ENCODE measurements around the gene CHRM4.
A peak's percentile ranks its signal among the peaks of the same experiment; 100 is the strongest.

The CHRM4 gene

GRCh38 chr11:46420513-46420912, 28.9 kb upstream of the CHRM4 start:
- Histone ChIP-seq H3K27ac (ENCODE audit: low read length) (no peak overlapping the region), H3K4me3 (ENCODE audit: low read length) (no peak overlapping the region), H3K36me3 (ENCODE audit: insufficient read depth, low read depth, low read length) (peaks cover 30% of the 10 kb centered on the region), H3K4me1 (ENCODE audit: insufficient read depth, low read length) (peaks cover 2% of the 10 kb centered on the region; the same call in 1 of the 2 replicates), H3K9me3 (ENCODE audit: insufficient read depth, low read depth, low read length) (no peaks in the 10 kb centered on the region), H3K27me3 (ENCODE audit: insufficient read depth, low read length) (no peaks in the 10 kb centered on the region), H3K9ac (ENCODE audit: low read depth, low read length) (no peak overlapping the region)

- Histone ChIP-seq H3K36me3 (ENCODE audit: insufficient read depth, low read depth, low read length) (peaks cover 46% of the 10 kb centered on the region), H3K4me3 (ENCODE audit: low read length) (no peak overlapping the region), H3K9ac (ENCODE audit: low read depth, low read length) (no peak overlapping the region), H3K27ac (ENCODE audit: low read length) (no peak overlapping the region), H3K9me3 (ENCODE audit: insufficient read depth, low read depth, low read length) (no peaks in the 10 kb centered on the region), H3K4me1 (ENCODE audit: insufficient read depth, low read length) (peaks cover 2% of the 10 kb centered on the region; the same call in 1 of the 2 replicates), H3K27me3 (ENCODE audit: insufficient read depth, low read length) (no peaks in the 10 kb centered on the region)
Measured at GRCh38 chr11:46418751-46419150, 27.2 kb upstream of the CHRM4 start.

DNA sequence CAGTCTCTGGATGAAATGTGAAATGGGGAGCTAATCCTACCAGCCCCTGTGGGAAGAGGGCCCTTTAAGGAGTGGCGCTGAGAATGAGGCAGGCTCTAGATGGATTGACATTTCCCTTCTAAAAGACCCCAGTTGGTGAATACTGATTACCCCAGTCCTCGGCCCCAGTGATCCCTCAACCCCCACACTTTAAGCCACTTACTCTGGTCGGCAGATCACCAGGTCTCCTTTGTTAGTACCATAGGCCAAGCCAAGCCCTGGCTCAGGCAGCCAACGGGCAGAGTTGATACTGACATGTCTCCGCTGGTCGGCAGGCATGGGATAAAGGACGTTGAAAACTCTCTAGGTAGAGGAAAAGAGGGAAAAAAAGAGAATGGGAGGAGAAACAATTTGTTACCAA, 26.1 kb upstream of the CHRM4 start:
- H3K36me3 ChIP-seq (ENCODE audit: insufficient read depth, low read depth, low read length) = peaks cover 52% of the 10 kb centered on the region
- no peak overlapping the region for H3K4me3 ChIP-seq (ENCODE audit: low read length)
- H3K27ac ChIP-seq (ENCODE audit: low read length) = no peak overlapping the region
- H3K9ac ChIP-seq (ENCODE audit: low read depth, low read length) = peak overlapping the region; percentile 16; the same call in 1 of the 2 replicates
- H3K4me1 ChIP-seq (ENCODE audit: insufficient read depth, low read length) = peaks cover 2% of the 10 kb centered on the region; the same call in 1 of the 2 replicates
- no peaks in the 10 kb centered on the region for H3K27me3 ChIP-seq (ENCODE audit: insufficient read depth, low read length)
- H3K9me3 ChIP-seq (ENCODE audit: insufficient read depth, low read depth, low read length) = no peaks in the 10 kb centered on the region

DNA sequence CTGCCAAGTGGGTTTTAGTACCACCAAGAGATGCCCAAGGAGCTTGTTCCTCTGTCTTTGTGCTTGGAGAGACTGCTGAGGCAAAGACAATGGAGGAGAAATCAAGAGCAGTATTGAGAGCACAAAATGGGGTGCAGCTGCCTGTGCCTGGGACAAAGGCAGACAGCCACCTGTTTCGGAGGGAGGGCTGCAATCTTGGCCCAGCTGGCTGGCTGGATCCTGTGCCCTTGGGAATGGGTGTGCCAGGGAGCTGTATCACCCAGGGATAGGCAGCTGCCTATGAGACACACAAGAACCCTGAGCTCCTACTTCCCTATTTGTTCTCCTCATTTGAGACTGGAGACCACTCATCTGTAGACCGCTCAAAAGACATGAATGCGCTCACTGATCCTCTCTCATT, 23.3 kb upstream of the CHRM4 start:
- no peak overlapping the region for H3K9ac ChIP-seq (ENCODE audit: low read depth, low read length)
- H3K9me3 ChIP-seq (ENCODE audit: insufficient read depth, low read depth, low read length) = no peaks in the 10 kb centered on the region
- no peak overlapping the region for H3K27ac ChIP-seq (ENCODE audit: low read length)
- peaks cover 38% of the 10 kb centered on the region for H3K36me3 ChIP-seq (ENCODE audit: insufficient read depth, low read depth, low read length)
- H3K4me3 ChIP-seq (ENCODE audit: low read length) = no peak overlapping the region
- H3K27me3 ChIP-seq (ENCODE audit: insufficient read depth, low read length) = no peaks in the 10 kb centered on the region
- H3K4me1 ChIP-seq (ENCODE audit: insufficient read depth, low read length) = peaks cover 2% of the 10 kb centered on the region; the same call in 1 of the 2 replicates

DNA sequence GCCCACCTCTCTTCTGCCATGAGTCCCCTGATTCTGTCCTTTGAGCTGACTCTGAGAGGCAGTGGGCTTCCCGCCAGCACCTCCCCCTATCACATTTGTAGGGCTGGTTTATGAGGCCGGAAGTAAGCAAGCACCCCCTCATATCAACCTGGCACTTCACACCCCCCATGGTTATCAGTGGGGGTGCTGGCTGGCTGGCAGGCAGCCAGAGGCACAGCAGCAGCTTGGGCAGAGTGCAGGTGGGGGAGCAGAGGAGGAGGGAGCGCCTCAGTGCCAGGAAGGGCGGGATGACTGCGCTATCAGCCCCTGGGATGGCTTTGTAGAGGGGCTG, 22.9 kb upstream of the CHRM4 start:
- no peaks in the 10 kb centered on the region for H3K9me3 ChIP-seq (ENCODE audit: insufficient read depth, low read depth, low read length)
- peaks cover 2% of the 10 kb centered on the region; the same call in 1 of the 2 replicates for H3K4me1 ChIP-seq (ENCODE audit: insufficient read depth, low read length)
- no peak overlapping the region for H3K27ac ChIP-seq (ENCODE audit: low read length)
- H3K27me3 ChIP-seq (ENCODE audit: insufficient read depth, low read length) = no peaks in the 10 kb centered on the region
- peaks cover 43% of the 10 kb centered on the region for H3K36me3 ChIP-seq (ENCODE audit: insufficient read depth, low read depth, low read length)
- H3K4me3 ChIP-seq (ENCODE audit: low read length) = no peak overlapping the region
- no peak overlapping the region for H3K9ac ChIP-seq (ENCODE audit: low read depth, low read length)

GRCh38 chr11:46413760-46414465, 22.3 kb upstream of the CHRM4 start:
- Histone ChIP-seq H3K27ac (ENCODE audit: low read length) (no peak overlapping the region), H3K4me1 (ENCODE audit: insufficient read depth, low read length) (peaks cover 2% of the 10 kb centered on the region; the same call in 1 of the 2 replicates), H3K9ac (ENCODE audit: low read depth, low read length) (no peak overlapping the region), H3K27me3 (ENCODE audit: insufficient read depth, low read length) (no peaks in the 10 kb centered on the region), H3K36me3 (ENCODE audit: insufficient read depth, low read depth, low read length) (peaks cover 45% of the 10 kb centered on the region), H3K4me3 (ENCODE audit: low read length) (no peak overlapping the region), H3K9me3 (ENCODE audit: insufficient read depth, low read depth, low read length) (no peaks in the 10 kb centered on the region)

DNA sequence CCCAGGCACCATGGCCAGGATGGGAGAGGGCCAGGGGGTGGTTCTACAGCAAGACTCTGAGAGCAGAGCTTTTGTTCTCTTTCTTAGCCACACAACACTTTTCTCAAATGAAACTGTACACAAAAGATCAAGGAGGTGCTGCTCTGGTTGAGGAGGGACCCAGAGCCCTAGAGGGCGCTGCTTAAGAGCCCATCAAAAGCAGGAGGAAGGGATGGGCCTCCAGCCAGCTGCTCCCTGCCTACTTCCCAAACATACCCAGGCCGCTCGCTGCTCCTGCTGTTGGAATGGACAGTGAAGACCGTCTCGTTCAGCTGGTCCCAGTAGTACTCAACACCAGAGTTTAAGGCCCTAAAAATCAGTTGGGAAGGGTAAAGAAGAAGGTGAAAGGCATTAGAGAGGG, 18.4 kb upstream of the CHRM4 start:
- Histone ChIP-seq H3K4me3 (ENCODE audit: low read length) (no peak overlapping the region), H3K4me1 (ENCODE audit: insufficient read depth, low read length) (no peaks in the 10 kb centered on the region), H3K36me3 (ENCODE audit: insufficient read depth, low read depth, low read length) (peaks cover 46% of the 10 kb centered on the region), H3K9ac (ENCODE audit: low read depth, low read length) (no peak overlapping the region), H3K27me3 (ENCODE audit: insufficient read depth, low read length) (no peaks in the 10 kb centered on the region), H3K9me3 (ENCODE audit: insufficient read depth, low read depth, low read length) (no peaks in the 10 kb centered on the region), H3K27ac (ENCODE audit: low read length) (no peak overlapping the region)

GRCh38 chr11:46408407-46408986, 16.9 kb upstream of the CHRM4 start:
- Histone ChIP-seq H3K4me3 (ENCODE audit: low read length) (no peak overlapping the region), H3K36me3 (ENCODE audit: insufficient read depth, low read depth, low read length) (peaks cover 35% of the 10 kb centered on the region), H3K9me3 (ENCODE audit: insufficient read depth, low read depth, low read length) (no peaks in the 10 kb centered on the region), H3K9ac (ENCODE audit: low read depth, low read length) (no peak overlapping the region), H3K4me1 (ENCODE audit: insufficient read depth, low read length) (no peaks in the 10 kb centered on the region), H3K27ac (ENCODE audit: low read length) (no peak overlapping the region), H3K27me3 (ENCODE audit: insufficient read depth, low read length) (no peaks in the 10 kb centered on the region)

DNA sequence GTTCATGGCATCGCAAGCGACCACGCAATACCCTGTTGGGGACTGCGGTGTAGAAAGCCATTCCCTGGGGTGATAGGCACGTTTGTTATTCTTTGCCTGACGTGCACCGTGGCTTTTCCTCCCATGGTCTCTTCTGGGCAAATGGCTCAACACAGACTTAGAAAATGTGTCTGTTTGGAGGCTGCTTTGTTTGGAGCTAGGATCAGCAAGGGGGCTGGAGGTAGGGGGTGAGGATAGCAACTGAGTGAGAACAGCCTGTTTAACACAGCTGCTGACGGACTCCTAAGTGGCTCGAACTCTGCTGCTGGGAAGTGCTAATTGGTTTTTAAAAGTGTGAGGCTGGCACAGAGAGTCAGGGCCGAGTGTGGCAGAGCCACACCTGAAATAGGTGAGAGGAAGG, 16.1 kb upstream of the CHRM4 start:
- H3K27ac ChIP-seq (ENCODE audit: low read length) = no peak overlapping the region
- H3K4me3 ChIP-seq (ENCODE audit: low read length) = no peak overlapping the region
- no peak overlapping the region for H3K9ac ChIP-seq (ENCODE audit: low read depth, low read length)
- peaks cover 29% of the 10 kb centered on the region for H3K36me3 ChIP-seq (ENCODE audit: insufficient read depth, low read depth, low read length)
- H3K27me3 ChIP-seq (ENCODE audit: insufficient read depth, low read length) = no peaks in the 10 kb centered on the region
- H3K9me3 ChIP-seq (ENCODE audit: insufficient read depth, low read depth, low read length) = no peaks in the 10 kb centered on the region
- no peaks in the 10 kb centered on the region for H3K4me1 ChIP-seq (ENCODE audit: insufficient read depth, low read length)

GRCh38 chr11:46404476-46405017, 13.0 kb upstream of the CHRM4 start:
- Histone ChIP-seq H3K27ac (ENCODE audit: low read length) (no peak overlapping the region), H3K36me3 (ENCODE audit: insufficient read depth, low read depth, low read length) (peaks cover 25% of the 10 kb centered on the region), H3K4me3 (ENCODE audit: low read length) (no peak overlapping the region), H3K4me1 (ENCODE audit: insufficient read depth, low read length) (no peaks in the 10 kb centered on the region), H3K9ac (ENCODE audit: low read depth, low read length) (no peak overlapping the region), H3K27me3 (ENCODE audit: insufficient read depth, low read length) (no peaks in the 10 kb centered on the region), H3K9me3 (ENCODE audit: insufficient read depth, low read depth, low read length) (no peaks in the 10 kb centered on the region)

GRCh38 chr11:46402957-46403902, 11.7 kb upstream of the CHRM4 start:
- Histone ChIP-seq H3K27me3 (ENCODE audit: insufficient read depth, low read length) (no peaks in the 10 kb centered on the region), H3K9ac (ENCODE audit: low read depth, low read length) (no peak overlapping the region), H3K27ac (ENCODE audit: low read length) (no peak overlapping the region), H3K9me3 (ENCODE audit: insufficient read depth, low read depth, low read length) (no peaks in the 10 kb centered on the region), H3K36me3 (ENCODE audit: insufficient read depth, low read depth, low read length) (peaks cover 16% of the 10 kb centered on the region), H3K4me3 (ENCODE audit: low read length) (no peak overlapping the region), H3K4me1 (ENCODE audit: insufficient read depth, low read length) (no peaks in the 10 kb centered on the region)
